Measurements from ENCODE around the gene N4BP2.

N4BP2 gene

DNA sequence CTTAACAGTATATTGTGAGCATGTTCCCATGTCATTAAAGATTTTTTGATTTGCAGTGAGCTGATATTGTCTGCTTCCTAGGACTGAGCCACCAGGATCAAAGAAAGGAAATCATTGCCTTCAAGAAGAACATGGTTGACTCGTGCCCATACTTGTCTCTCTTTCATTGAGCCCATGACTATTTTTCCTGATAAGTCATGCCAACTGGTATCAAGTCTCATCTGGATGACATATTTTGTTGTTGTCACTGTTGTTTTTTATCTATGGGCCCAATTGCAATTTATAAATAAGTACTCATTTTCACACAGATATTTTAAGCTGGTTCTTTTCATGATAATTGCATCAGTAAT, 130.0 kb downstream of the N4BP2 start:
- no peak overlapping the region for H3K4me3 Mint-ChIP-seq
- no peaks in the 10 kb centered on the region for H3K27me3 Mint-ChIP-seq (ENCODE audit: low read depth, poor library complexity)
- peaks cover 43% of the 10 kb centered on the region for H3K4me1 Mint-ChIP-seq
- H3K27ac Mint-ChIP-seq, result no peak overlapping the region
- DNase-seq, result no peak
- peaks cover 5% of the 10 kb centered on the region for H3K9me3 Mint-ChIP-seq
- H3K36me3 Mint-ChIP-seq (ENCODE audit: low read depth), result no peaks in the 10 kb centered on the region
- TF ChIP-seq, protein P1, sequence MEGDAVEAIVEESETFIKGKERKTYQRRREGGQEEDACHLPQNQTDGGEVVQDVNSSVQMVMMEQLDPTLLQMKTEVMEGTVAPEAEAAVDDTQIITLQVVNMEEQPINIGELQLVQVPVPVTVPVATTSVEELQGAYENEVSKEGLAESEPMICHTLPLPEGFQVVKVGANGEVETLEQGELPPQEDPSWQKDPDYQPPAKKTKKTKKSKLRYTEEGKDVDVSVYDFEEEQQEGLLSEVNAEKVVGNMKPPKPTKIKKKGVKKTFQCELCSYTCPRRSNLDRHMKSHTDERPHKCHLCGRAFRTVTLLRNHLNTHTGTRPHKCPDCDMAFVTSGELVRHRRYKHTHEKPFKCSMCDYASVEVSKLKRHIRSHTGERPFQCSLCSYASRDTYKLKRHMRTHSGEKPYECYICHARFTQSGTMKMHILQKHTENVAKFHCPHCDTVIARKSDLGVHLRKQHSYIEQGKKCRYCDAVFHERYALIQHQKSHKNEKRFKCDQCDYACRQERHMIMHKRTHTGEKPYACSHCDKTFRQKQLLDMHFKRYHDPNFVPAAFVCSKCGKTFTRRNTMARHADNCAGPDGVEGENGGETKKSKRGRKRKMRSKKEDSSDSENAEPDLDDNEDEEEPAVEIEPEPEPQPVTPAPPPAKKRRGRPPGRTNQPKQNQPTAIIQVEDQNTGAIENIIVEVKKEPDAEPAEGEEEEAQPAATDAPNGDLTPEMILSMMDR (IDR thresholded peaks at IDR 0.05), result no peak

DNA sequence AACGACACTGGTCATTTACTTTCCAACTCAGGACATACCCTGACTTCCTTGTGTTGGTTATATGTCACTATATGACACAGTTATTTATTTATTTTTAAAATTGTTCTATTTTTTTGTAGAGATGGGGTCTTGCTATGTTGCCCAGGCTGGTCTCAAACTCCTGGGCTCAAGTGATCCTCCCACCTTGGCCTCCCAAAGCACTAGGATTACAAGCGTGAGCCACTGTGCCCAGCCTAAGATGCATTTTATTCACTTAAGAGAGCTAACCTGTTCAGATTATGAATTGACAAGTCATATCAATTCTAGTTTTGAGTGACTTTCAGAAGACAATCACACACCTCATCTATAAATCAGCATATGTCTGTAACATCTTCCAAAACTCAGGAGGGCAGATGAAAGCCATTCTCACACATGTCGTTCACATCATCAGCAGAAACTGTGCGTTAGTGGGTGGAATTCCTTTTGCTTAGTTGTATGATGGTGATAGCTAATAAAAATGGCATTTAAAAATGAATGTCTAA, 130.8 kb downstream of the N4BP2 start:
- no peak overlapping the region for H3K4me3 Mint-ChIP-seq
- TF ChIP-seq, protein P1 (IDR thresholded peaks at IDR 0.05), result no peak
- peaks cover 5% of the 10 kb centered on the region for H3K9me3 Mint-ChIP-seq
- no peaks in the 10 kb centered on the region for H3K36me3 Mint-ChIP-seq (ENCODE audit: low read depth)
- DNase-seq, result no peak
- H3K27me3 Mint-ChIP-seq (ENCODE audit: low read depth, poor library complexity), result no peaks in the 10 kb centered on the region
- H3K27ac Mint-ChIP-seq, result no peak overlapping the region
- H3K4me1 Mint-ChIP-seq, result peaks cover 51% of the 10 kb centered on the region

DNA sequence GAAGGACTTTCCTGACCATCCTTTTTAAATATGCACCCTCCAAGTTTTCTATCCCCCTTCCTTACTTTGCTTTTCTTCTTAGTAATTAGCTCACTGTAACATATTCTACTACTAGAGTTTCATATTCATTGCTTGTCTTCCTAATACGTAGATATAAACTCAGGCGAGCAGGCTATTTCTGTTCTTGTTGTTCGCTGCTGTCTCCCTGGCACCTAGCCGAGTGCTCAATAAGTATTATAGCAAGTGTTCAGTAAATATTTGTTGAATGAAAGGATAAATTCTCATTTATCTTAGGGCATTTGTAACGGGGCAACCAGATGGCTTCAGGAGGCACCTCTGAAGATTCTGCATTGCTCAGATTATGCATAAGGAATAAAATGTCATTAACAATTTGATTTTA, 133.4 kb downstream of the N4BP2 start:
- H3K4me1 Mint-ChIP-seq, result peaks cover 75% of the 10 kb centered on the region
- TF ChIP-seq, protein P1 (IDR thresholded peaks at IDR 0.05), result no peak
- H3K27me3 Mint-ChIP-seq (ENCODE audit: low read depth, poor library complexity), result peaks cover 5% of the 10 kb centered on the region
- H3K4me3 Mint-ChIP-seq, result no peak overlapping the region
- no peaks in the 10 kb centered on the region for H3K9me3 Mint-ChIP-seq
- H3K36me3 Mint-ChIP-seq (ENCODE audit: low read depth), result no peaks in the 10 kb centered on the region
- no peak for DNase-seq
- H3K27ac Mint-ChIP-seq, result no peak overlapping the region

DNA sequence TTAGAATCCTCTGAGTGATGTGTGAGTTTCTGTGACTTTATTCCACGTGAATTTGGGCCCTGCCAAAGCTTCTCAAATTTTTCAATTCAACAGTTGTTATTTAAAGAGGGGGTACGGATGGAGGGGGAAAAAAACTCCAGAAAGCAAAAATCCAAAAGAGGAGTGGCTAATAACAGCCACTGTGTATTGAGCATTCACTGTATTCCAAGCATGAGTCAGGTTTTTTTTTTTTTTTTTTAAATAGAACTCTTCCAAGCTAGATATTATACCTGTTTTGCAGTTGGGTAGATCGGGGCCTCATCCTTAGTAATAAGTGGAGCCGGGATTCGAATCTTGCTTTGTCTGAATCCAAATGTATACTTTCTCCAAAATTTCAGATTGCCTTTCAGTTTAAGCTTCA, 133.8 kb downstream of the N4BP2 start:
- TF ChIP-seq, protein P1 (IDR thresholded peaks at IDR 0.05), result no peak

DNA sequence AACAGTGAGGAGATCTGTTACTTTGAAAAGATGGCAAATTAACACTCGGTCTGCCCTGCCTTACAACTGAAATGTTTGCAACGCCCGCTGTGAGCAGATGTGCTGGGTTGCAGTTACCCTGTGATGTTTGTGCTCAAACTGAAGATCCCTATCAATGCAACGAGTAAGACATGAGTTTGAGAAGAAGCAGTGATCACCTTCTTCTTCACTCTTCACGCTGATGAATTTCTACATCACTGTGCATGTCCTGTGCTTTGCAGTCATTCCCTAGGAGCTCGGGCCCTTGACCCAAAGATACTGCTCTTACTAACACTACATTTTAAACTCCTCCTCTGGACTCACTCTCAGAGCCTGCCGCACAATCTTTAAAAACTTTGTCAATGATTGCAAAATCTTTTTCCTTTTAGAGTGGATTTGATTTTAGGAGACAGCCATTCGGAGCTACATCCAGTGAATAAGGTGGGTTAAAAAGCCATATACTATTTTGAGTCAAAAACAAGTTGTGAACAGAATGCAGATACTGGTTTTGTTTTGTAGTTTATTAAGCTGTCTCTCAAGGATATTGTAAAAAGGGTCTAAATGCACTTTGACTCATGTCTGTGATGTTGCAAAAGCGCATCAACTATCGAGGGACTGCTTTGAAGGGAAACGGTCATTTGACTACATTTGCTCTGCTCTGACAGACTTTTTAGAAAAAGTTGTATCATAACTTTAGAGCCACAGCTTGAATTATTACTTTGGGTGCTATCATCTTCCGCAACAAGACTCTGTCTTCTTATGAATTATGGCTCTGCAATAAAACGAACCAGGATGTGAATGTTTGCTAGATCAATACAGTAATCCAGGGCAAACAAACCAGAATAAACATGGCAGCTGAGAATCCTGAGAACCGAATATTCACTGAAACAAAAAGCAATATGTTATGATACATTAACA, 134.5 kb downstream of the N4BP2 start:
- Mint-ChIP-seq H3K27ac (peak overlapping the region; percentile 83), H3K4me3 (no peak overlapping the region), H3K9me3 (no peaks in the 10 kb centered on the region), H3K4me1 (peaks cover 76% of the 10 kb centered on the region), H3K27me3 (ENCODE audit: low read depth, poor library complexity) (peaks cover 5% of the 10 kb centered on the region), H3K36me3 (ENCODE audit: low read depth) (no peaks in the 10 kb centered on the region)
- DNase-seq, result no peak
- TF ChIP-seq, protein P1 (IDR thresholded peaks at IDR 0.05), result no peak

More for the DNA sequence above, 133.8 kb downstream of the N4BP2 start:
- DNase-seq, result no peak
- peaks cover 5% of the 10 kb centered on the region for H3K27me3 Mint-ChIP-seq (ENCODE audit: low read depth, poor library complexity)
- no peaks in the 10 kb centered on the region for H3K9me3 Mint-ChIP-seq
- H3K36me3 Mint-ChIP-seq (ENCODE audit: low read depth), result no peaks in the 10 kb centered on the region
- H3K4me3 Mint-ChIP-seq, result no peak overlapping the region
- peaks cover 78% of the 10 kb centered on the region for H3K4me1 Mint-ChIP-seq
- H3K27ac Mint-ChIP-seq, result peak overlapping the region; percentile 83
